Spleen (tissue), 11 donors: ENCODE results near the gene NKTR. TPM values are rescaled to one million over a fixed set of nuclear protein-coding genes. Genes with fewer than 3 reads are reported as not detected.

ENCODE experiments used
- DNase-seq: peaks from one replicate; pipeline ENCODE4 v3.0.0-alpha.2; 2020
- H3K27ac ChIP-seq, 8 donors: fragments of 200-600 bp; sonication (generic) in 7 of 8; 1 replicate in 4 of 8; 2 replicates in 4 of 8; pipeline versions ENCODE4 v1.5.0 to v1.8.0; 2016 to 2021; ENCODE audit warnings: inconsistent platforms in 4 of 8, mild to moderate bottlenecking in 4 of 8, moderate library complexity in 1 of 8
- H3K27me3 ChIP-seq, 7 donors: fragments of 200-600 bp; sonication (generic) in 6 of 7; replicated peaks in 1 of 7; 1 replicate in 4 of 7; 2 replicates in 3 of 7; pipeline versions ENCODE4 v1.5.0 to v1.8.0; 2016 to 2021; ENCODE audit warnings: inconsistent platforms in 3 of 7, mild to moderate bottlenecking in 1 of 7
- H3K36me3 ChIP-seq, 6 donors: fragments of 200-600 bp; sonication (generic) in 5 of 6; 1 replicate in 4 of 6; 2 replicates in 2 of 6; pipeline versions ENCODE4 v1.5.0 to v1.8.0; 2016 to 2021; ENCODE audit warnings: inconsistent platforms in 2 of 6
- H3K4me1 ChIP-seq, 6 donors: fragments of 200-600 bp; sonication (generic) in 5 of 6; 1 replicate in 3 of 6; 2 replicates in 3 of 6; pipeline versions ENCODE4 v1.5.0 to v1.8.0; 2016 to 2021; ENCODE audit warnings: inconsistent platforms in 3 of 6
- H3K4me3 ChIP-seq, 8 donors: fragments of 200-600 bp; sonication (generic) in 7 of 8; 1 replicate in 4 of 8; 2 replicates in 4 of 8; pipeline versions ENCODE4 v1.5.0 to v1.8.0; 2016 to 2021; ENCODE audit warnings: inconsistent platforms in 4 of 8, mild to moderate bottlenecking in 4 of 8, moderate library complexity in 2 of 8
- H3K9me3 ChIP-seq, 8 donors: fragments of 200-600 bp; sonication (generic) in 7 of 8; 1 replicate in 4 of 8; 2 replicates in 4 of 8; pipeline versions ENCODE4 v1.5.0 to v1.8.0; 2016 to 2021; ENCODE audit warnings: inconsistent platforms in 4 of 8
- POLR2A ChIP-seq, 3 donors: fragments of 450-650 bp; IDR thresholded peaks; one replicate each; pipeline ENCODE4 v1.5.1; 2017; ENCODE audit warnings: antibody characterized with exemption in 3 of 3, mild to moderate bottlenecking in 1 of 3
- POLR2AphosphoS5 ChIP-seq, 3 donors: sonication (generic); formaldehyde crosslinking; IDR thresholded peaks; one replicate each; pipeline ENCODE4 v1.5.1; 2017; ENCODE audit warnings: antibody characterized with exemption in 3 of 3
- WGBS, 5 donors: extraction: QIAGEN DNeasy Blood & Tissue Kit in 3 of 5; methylation state at CpG; one replicate each; pipeline versions ENCODE4 v1.1.5 to v1.1.7; 2013 to 2018; 5-methylcytosine and 5-hydroxymethylcytosine counted together
- intact Hi-C: fragments of 100-400 bp; cut with DNase I; formaldehyde crosslinking; loops from one replicate; pipeline ENCODE4 v1.15.0; 2023; ENCODE audit warnings: low total_unique reads
- polyA plus RNA-seq, 3 donors: library from polyadenylated mRNA; stranded (reverse); fragments of 200-250 nt; gene quantifications; one replicate each; pipeline ENCODE4 v1.2.1, GENCODE V29; 2013
- total RNA-seq, 7 donors: library from RNA; depleted of rRNA in 3 of 7; stranded (reverse); fragments of >200 nt in 3 of 7; fragmentation: NEBNext Ultra II Directional in 4 of 7; extraction: Animal tissue kit (Norgen Biotek cat#: 25700) in 4 of 7; gene quantifications; one replicate each; pipeline versions ENCODE4 v1.1.0 to v1.2.1, GENCODE V29; 2016 to 2021
- TF ChIP-seq, protein P1 (sequence below), 11 experiments: fragments of 200-600 bp in 7 of 11; fragments of 450-650 bp in 4 of 11; sonication (generic) in 4 of 11; IDR thresholded peaks in 8 of 11; conservative IDR thresholded peaks in 3 of 11; 1 replicate in 7 of 11; 2 replicates in 4 of 11; pipeline versions ENCODE4 v1.4.0 to v1.8.0; 2016 to 2021; ENCODE audit warnings: antibody characterized with exemption in 11 of 11, inconsistent platforms in 4 of 11, mild to moderate bottlenecking in 1 of 11
- donor health status: healthy with polysubstance abuse.
- donor health status: DM: no; HTN: no; CAD: no; lungs with moderate emphysema.
- donor health status: DM: no; HTN: no; CAD: no.
- donor health status: Bipolar disorder and iron deficiency.
- donor health status: healthy.
- donor health status: DM: no; HTN: no; CAD: no.
- donor health status: DM: yes; HTN: yes; CAD: no.

The NKTR gene
- total and polyA plus RNA-seq, 10 donors: 19.9 to 258 (median 140) TPM

DNA sequence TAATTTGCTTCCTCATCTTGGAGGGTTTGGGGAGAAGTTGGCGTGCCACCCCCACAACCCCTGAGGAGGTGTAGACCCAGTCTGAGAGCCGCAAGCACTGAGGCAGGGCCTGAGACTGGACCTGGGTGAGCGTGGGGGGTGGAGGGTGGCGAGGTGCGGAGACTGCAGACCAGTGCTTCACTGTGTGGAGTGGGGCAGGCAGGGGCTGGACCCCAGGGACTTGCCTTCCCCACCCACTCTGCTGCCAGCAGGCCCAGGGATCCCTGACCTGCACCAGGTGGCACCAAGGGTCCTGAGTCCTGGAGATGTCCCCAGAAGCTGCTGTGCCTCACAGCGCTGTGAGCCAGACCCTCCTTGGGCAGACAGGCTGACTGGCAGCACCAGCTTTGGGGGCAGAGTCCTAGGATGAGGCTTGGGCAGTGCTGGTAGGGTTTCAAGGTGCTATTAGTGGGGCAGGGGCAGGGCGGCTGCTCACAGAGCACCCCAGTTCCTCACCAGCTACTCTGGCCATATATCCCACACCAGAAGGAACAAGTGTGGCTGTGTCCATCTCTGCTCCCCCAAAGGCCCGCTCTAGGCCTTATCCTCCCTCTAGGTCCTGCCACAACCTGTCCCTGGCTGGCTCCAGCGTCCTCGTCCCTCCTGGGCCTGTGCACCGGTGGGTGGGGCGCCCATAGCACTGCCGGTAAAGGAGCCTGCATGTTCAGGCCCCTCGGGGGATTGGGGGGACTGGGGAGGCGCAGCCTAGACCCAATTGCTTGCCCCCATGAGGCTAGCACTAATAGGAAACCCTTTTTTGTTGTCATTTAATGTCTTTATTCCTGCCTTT lies 64.8 kb downstream of the NKTR start:
- no peak for DNase-seq
- no peaks in the 10 kb centered on the region for H3K9me3 ChIP-seq
- WGBS, 5 donors: 72 to 87% (median 83%) methylated on average over 9 to 15 of the region's 15 CpGs
- H3K4me1 ChIP-seq: peaks cover 0 to 5% (median 0%) of the 10 kb centered on the region in 6 donors
- TF ChIP-seq, protein P1, sequence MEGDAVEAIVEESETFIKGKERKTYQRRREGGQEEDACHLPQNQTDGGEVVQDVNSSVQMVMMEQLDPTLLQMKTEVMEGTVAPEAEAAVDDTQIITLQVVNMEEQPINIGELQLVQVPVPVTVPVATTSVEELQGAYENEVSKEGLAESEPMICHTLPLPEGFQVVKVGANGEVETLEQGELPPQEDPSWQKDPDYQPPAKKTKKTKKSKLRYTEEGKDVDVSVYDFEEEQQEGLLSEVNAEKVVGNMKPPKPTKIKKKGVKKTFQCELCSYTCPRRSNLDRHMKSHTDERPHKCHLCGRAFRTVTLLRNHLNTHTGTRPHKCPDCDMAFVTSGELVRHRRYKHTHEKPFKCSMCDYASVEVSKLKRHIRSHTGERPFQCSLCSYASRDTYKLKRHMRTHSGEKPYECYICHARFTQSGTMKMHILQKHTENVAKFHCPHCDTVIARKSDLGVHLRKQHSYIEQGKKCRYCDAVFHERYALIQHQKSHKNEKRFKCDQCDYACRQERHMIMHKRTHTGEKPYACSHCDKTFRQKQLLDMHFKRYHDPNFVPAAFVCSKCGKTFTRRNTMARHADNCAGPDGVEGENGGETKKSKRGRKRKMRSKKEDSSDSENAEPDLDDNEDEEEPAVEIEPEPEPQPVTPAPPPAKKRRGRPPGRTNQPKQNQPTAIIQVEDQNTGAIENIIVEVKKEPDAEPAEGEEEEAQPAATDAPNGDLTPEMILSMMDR (IDR thresholded peaks at IDR 0.05 in 8 of 11, conservative IDR thresholded peaks at IDR 0.05 in 3 of 11): no peak
- TF ChIP-seq POLR2AphosphoS5 (IDR thresholded peaks at IDR 0.05): peak in 1 of 3 donors; percentile 49
- H3K36me3 ChIP-seq: peaks cover 0 to 38% (median 0%) of the 10 kb centered on the region in 6 donors
- H3K27me3 ChIP-seq: peaks cover 0 to 4% (median 0%) of the 10 kb centered on the region in 7 donors
- no peak overlapping the region for H3K27ac ChIP-seq
- no peak overlapping the region for H3K4me3 ChIP-seq
- intact Hi-C loops: no loop called here

DNA sequence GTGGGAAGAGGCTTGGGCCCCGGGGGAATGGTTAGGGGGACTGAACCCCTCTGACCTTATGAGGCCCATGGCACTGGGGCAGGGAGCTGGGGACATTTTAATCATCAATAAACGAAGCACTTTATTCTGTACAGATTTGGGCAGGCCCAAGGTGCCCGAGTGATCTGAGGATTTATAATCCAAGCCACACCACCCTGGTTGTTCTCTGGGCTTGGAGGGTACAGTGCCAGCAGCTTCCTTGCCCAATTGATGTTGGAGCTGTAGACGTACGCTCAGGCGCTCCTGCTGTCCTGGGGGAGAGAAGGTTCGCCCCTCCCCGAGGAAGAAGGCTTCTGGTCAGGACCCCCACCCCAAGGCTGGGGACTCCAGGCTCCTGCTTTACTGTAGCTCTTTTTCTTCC lies 65.5 kb downstream of the NKTR start:
- H3K4me1 ChIP-seq: peaks cover 0 to 5% (median 0%) of the 10 kb centered on the region in 6 donors
- H3K36me3 ChIP-seq: peaks cover 0 to 31% (median 0%) of the 10 kb centered on the region in 6 donors
- DNase-seq: peak; percentile 53
- WGBS, 5 donors: 80 to 91% (median 81%) methylated on average over 8 of the region's 8 CpGs
- no peak overlapping the region for H3K27ac ChIP-seq
- H3K27me3 ChIP-seq: peaks cover 0 to 4% (median 0%) of the 10 kb centered on the region in 7 donors
- H3K9me3 ChIP-seq: no peaks in the 10 kb centered on the region
- intact Hi-C loops: no loop called here
- H3K4me3 ChIP-seq: no peak overlapping the region
- no peak for TF ChIP-seq POLR2AphosphoS5 (IDR thresholded peaks at IDR 0.05)
- no peak for TF ChIP-seq POLR2A (IDR thresholded peaks at IDR 0.05)
- TF ChIP-seq, protein P1 (IDR thresholded peaks at IDR 0.05 in 8 of 11, conservative IDR thresholded peaks at IDR 0.05 in 3 of 11): no peak

DNA sequence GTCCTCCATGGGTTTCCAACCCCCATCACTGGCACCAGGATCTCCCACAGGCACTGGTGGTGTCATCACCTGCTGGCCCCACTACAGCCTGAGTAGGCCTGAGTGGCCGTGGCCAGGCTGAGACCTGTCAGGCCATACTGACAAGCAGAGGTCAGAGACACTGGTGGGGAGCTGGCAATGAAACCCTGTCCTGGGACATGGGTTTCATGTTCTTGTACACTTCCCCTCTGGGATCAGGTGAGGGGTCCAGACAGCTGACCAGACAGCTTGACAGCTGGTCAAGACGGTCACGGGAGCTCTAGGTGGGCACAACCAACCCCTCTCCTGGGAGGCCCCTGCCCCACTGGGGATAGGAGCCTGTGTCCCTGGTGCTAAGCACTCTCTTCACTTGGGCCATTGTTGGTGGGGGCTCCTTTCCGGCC lies 66.1 kb downstream of the NKTR start:
- peaks cover 0 to 4% (median 0%) of the 10 kb centered on the region in 7 donors for H3K27me3 ChIP-seq
- intact Hi-C loops: no loop called here
- H3K36me3 ChIP-seq: peaks cover 0 to 26% (median 0%) of the 10 kb centered on the region in 6 donors
- peaks cover 0 to 5% (median 0%) of the 10 kb centered on the region in 6 donors for H3K4me1 ChIP-seq
- no peaks in the 10 kb centered on the region for H3K9me3 ChIP-seq
- H3K27ac ChIP-seq: no peak overlapping the region
- TF ChIP-seq, protein P1 (IDR thresholded peaks at IDR 0.05 in 8 of 11, conservative IDR thresholded peaks at IDR 0.05 in 3 of 11): no peak
- TF ChIP-seq POLR2A (IDR thresholded peaks at IDR 0.05): no peak
- peak; percentile 56 for DNase-seq
- WGBS, 5 donors: 72 to 90% (median 83%) methylated on average over 4 of the region's 4 CpGs
- no peak overlapping the region for H3K4me3 ChIP-seq

DNA sequence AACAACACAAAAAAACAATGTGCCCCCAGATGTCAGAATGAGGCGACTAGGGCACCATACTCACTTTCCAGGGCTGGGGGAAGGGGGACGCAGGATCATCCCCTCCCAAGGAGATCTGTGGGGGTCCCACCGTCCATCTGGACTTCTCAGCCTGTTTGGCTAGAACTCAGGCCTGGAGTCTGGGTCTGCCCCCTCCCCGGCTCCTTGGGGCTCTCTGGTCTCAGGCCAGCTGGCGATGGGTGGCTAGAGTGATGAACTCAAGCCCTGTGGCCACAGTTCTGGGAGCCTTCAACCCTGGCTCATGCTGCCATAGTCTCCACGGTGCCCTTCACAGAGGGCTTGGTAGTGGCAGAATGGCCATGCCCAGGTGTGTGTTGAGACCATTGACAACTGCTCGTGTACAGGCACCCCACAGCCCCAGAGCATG lies 66.6 kb downstream of the NKTR start:
- Histone ChIP-seq H3K36me3 (peaks cover 0 to 20% (median 0%) of the 10 kb centered on the region in 6 donors), H3K27me3 (peaks cover 0 to 4% (median 0%) of the 10 kb centered on the region in 7 donors), H3K9me3 (no peaks in the 10 kb centered on the region), H3K27ac (no peak overlapping the region), H3K4me1 (peaks cover 0 to 5% (median 0%) of the 10 kb centered on the region in 6 donors), H3K4me3 (no peak overlapping the region)
- no peak for DNase-seq
- intact Hi-C loops: no loop called here
- 68 to 85% (median 76%) methylated on average over 4 to 7 of the region's 7 CpGs for WGBS, 5 donors
- TF ChIP-seq POLR2AphosphoS5 (IDR thresholded peaks at IDR 0.05) (peak in 1 of 3 donors; percentile 14), POLR2A (IDR thresholded peaks at IDR 0.05) (no peak)
- TF ChIP-seq, protein P1 (IDR thresholded peaks at IDR 0.05 in 8 of 11, conservative IDR thresholded peaks at IDR 0.05 in 3 of 11): no peak
